ENCODE results near the gene HOXB2. TPM values are rescaled to one million over a fixed set of nuclear protein-coding genes. Genes with fewer than 3 reads are reported as not detected.

Gene HOXB2
- polyA plus RNA-seq, 1 donor from 2014 or later: not detected

- Histone ChIP-seq H4K20me1 (ENCODE audit: insufficient read depth) (no peaks in the 10 kb centered on the region), H3F3A (ENCODE audit: insufficient read depth, low read length, poor library complexity, severe bottlenecking) (no peaks in the 10 kb centered on the region), H3K4me3 (ENCODE audit: low read length) (peak overlapping the region; percentile 49), H3K79me2 (replicated peaks; ENCODE audit: insufficient read depth, low read length) (no peaks in the 10 kb centered on the region), H3K27ac (ENCODE audit: low read length) (no peak overlapping the region), H3K36me3 (ENCODE audit: insufficient read depth, low read length) (no peaks in the 10 kb centered on the region), H3K4me2 (ENCODE audit: low read length) (no peak overlapping the region), H3K9me2 (ENCODE audit: insufficient read depth, low read length) (no peaks in the 10 kb centered on the region), H3K9ac (ENCODE audit: low read length) (no peak overlapping the region), H3K9me3 (ENCODE audit: low read length) (no peaks in the 10 kb centered on the region), H2AFZ (ENCODE audit: low read depth, low read length) (no peak overlapping the region), H3K27me3 (ENCODE audit: insufficient read depth, low read depth, low read length) (peaks cover 99% of the 10 kb centered on the region)
- TF ChIP-seq SMC3 (conservative IDR thresholded peaks at IDR 0.05; ENCODE audit: poor library complexity): no peak
- TF ChIP-seq REST (IDR thresholded peaks at IDR 0.05; ENCODE audit: borderline replicate concordance): no peak
- TF ChIP-seq EP300 (conservative IDR thresholded peaks at IDR 0.05; ENCODE audit: poor library complexity, severe bottlenecking): no peak
- TF ChIP-seq TAF1 (IDR thresholded peaks at IDR 0.05; ENCODE audit: low read depth): no peak
- TF ChIP-seq MXI1 (conservative IDR thresholded peaks at IDR 0.05; ENCODE audit: poor library complexity, severe bottlenecking): no peak
- TF ChIP-seq POLR2AphosphoS5 (IDR thresholded peaks at IDR 0.05): no peak
- no peak for TF ChIP-seq RAD21 (conservative IDR thresholded peaks at IDR 0.05)
- no peak for TF ChIP-seq CTCF (IDR thresholded peaks at IDR 0.05; ENCODE audit: poor library complexity, severe bottlenecking)
Measured at GRCh38 chr17:48541577-48542113, 3.3 kb downstream of the HOXB2 start.

GRCh38 chr17:48541036-48541576 lies 3.8 kb downstream of the HOXB2 start:
- peaks cover 99% of the 10 kb centered on the region for H3K27me3 ChIP-seq (ENCODE audit: insufficient read depth, low read depth, low read length)
- peak overlapping the region; percentile 49 for H3K4me3 ChIP-seq (ENCODE audit: low read length)
- H3K27ac ChIP-seq (ENCODE audit: low read length): no peak overlapping the region

More at GRCh38 chr17:48541036-48541576, 3.8 kb downstream of the HOXB2 start:
- Histone ChIP-seq H4K20me1 (ENCODE audit: insufficient read depth) (no peaks in the 10 kb centered on the region), H3F3A (ENCODE audit: insufficient read depth, low read length, poor library complexity, severe bottlenecking) (no peaks in the 10 kb centered on the region), H3K9me3 (ENCODE audit: low read length) (no peaks in the 10 kb centered on the region), H3K9ac (ENCODE audit: low read length) (no peak overlapping the region), H3K4me2 (ENCODE audit: low read length) (no peak overlapping the region), H3K79me2 (replicated peaks; ENCODE audit: insufficient read depth, low read length) (no peaks in the 10 kb centered on the region), H2AFZ (ENCODE audit: low read depth, low read length) (no peak overlapping the region), H3K36me3 (ENCODE audit: insufficient read depth, low read length) (no peaks in the 10 kb centered on the region), H3K9me2 (ENCODE audit: insufficient read depth, low read length) (no peaks in the 10 kb centered on the region)
- TF ChIP-seq MXI1 (conservative IDR thresholded peaks at IDR 0.05; ENCODE audit: poor library complexity, severe bottlenecking) (no peak), RAD21 (conservative IDR thresholded peaks at IDR 0.05) (no peak), CTCF (IDR thresholded peaks at IDR 0.05; ENCODE audit: poor library complexity, severe bottlenecking) (no peak), EP300 (conservative IDR thresholded peaks at IDR 0.05; ENCODE audit: poor library complexity, severe bottlenecking) (no peak), POLR2AphosphoS5 (IDR thresholded peaks at IDR 0.05) (no peak), SMC3 (conservative IDR thresholded peaks at IDR 0.05; ENCODE audit: poor library complexity) (no peak), EZH2 (IDR thresholded peaks at IDR 0.05; ENCODE audit: borderline replicate concordance, insufficient read depth, low read length, poor library complexity, severe bottlenecking) (no peak), REST (IDR thresholded peaks at IDR 0.05; ENCODE audit: borderline replicate concordance) (no peak), TAF1 (IDR thresholded peaks at IDR 0.05; ENCODE audit: low read depth) (no peak)
